DND-41 (cell line): Measurements from ENCODE around the gene CSN2.

Experiments
- ATAC-seq: fragments of 200-7000 bp; cut with Tn5 transposase; 3 replicates; pipeline ENCODE4 v1.9.1; 2021; ENCODE audit warnings: low read depth; ENCODE audit not compliant: insufficient read depth
- DNase-seq: peaks from one replicate; pipeline ENCODE4 v3.0.0-alpha.2; 2020
- H2AFZ ChIP-seq: 2 replicates; pipeline ENCODE4 v1.6.0; 2012; ENCODE audit warnings: low read depth, low read length
- H3K27ac ChIP-seq: 2 replicates; pipeline ENCODE4 v1.5.1; 2012; ENCODE audit warnings: low read length, inconsistent platforms
- H3K27me3 ChIP-seq: fragments of 200-600 bp; sonication (generic); 2 replicates; pipeline ENCODE4 v1.6.0; 2012; ENCODE audit warnings: low read length, mild to moderate bottlenecking, inconsistent platforms; ENCODE audit not compliant: insufficient read depth, poor library complexity
- H3K36me3 ChIP-seq: 2 replicates; pipeline ENCODE4 v1.5.1; 2012; ENCODE audit warnings: low read length, inconsistent platforms; ENCODE audit not compliant: insufficient read depth
- H3K4me1 ChIP-seq: 2 replicates; pipeline ENCODE4 v1.5.1; 2012; ENCODE audit warnings: mild to moderate bottlenecking, low read length; ENCODE audit not compliant: insufficient read depth
- H3K4me2 ChIP-seq: 2 replicates; pipeline ENCODE4 v1.6.0; 2012; ENCODE audit warnings: mild to moderate bottlenecking, moderate library complexity, low read length, inconsistent platforms; ENCODE audit not compliant: insufficient read depth
- H3K4me3 ChIP-seq, 2 experiments: fragments of 200-600 bp in 1 of 2; shearing (Covaris generic) in 1 of 2; 2 replicates each; pipeline ENCODE4 v1.5.1; 2012 to 2016; ENCODE audit warnings: inconsistent platforms in 2 of 2, low read length in 2 of 2, mild to moderate bottlenecking in 2 of 2, low read depth in 1 of 2, moderate library complexity in 1 of 2
- H3K79me2 ChIP-seq: 2 replicates; pipeline ENCODE4 v1.6.0; 2012; ENCODE audit warnings: low read length, inconsistent platforms; ENCODE audit not compliant: insufficient read depth
- H3K9ac ChIP-seq: 2 replicates; pipeline ENCODE4 v1.6.0; 2012; ENCODE audit warnings: low read depth, mild to moderate bottlenecking, inconsistent platforms, low read length, moderate library complexity
- H3K9me3 ChIP-seq: 2 replicates; pipeline ENCODE4 v1.5.1; 2012; ENCODE audit warnings: low read length, moderate library complexity, mild to moderate bottlenecking, inconsistent platforms; ENCODE audit not compliant: insufficient read depth, severe bottlenecking
- H4K20me1 ChIP-seq: 2 replicates; pipeline ENCODE4 v1.6.0; 2012; ENCODE audit warnings: low read length; ENCODE audit not compliant: insufficient read depth
- EZH2 ChIP-seq: IDR thresholded peaks from 3 replicates; pipeline ENCODE4 v1.6.1; 2012; ENCODE audit warnings: borderline replicate concordance, low read depth, mild to moderate bottlenecking, moderate library complexity, low read length, inconsistent platforms; ENCODE audit not compliant: severe bottlenecking
- TF ChIP-seq, protein P1 (sequence below): IDR thresholded peaks from 2 replicates; pipeline ENCODE4 v1.5.1; 2012; ENCODE audit warnings: borderline replicate concordance, low read length, moderate library complexity, mild to moderate bottlenecking; ENCODE audit not compliant: poor library complexity, severe bottlenecking; ENCODE audit errors: extremely low read depth

The CSN2 gene, protein sequence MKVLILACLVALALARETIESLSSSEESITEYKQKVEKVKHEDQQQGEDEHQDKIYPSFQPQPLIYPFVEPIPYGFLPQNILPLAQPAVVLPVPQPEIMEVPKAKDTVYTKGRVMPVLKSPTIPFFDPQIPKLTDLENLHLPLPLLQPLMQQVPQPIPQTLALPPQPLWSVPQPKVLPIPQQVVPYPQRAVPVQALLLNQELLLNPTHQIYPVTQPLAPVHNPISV

DNA sequence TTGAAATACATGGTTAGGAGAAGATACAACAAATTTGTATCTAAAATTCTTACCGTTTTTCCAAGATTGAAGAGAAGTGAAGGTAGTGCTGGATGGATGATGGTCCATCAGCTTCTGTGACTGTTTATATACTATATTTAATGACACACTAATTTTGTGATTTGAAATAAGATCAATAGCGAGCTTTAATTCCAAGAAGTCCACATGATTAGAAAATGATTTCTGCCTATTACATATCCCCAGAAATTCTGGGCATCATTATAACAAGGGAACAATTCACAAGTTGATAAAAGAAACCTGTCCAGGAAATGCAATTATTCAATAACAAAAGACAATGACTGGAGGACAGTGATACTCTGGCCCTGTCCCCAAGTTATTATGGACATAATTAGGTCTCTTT is at the start of gene CSN2:
TSS of gene CSN2 (minus strand) at position 101 of the 400 bp plus-strand sequence. CDS start 4,733 bp downstream, outside the sequence.
- no peaks in the 10 kb centered on the region for H3K36me3 ChIP-seq
- H2AFZ ChIP-seq, result no peak within 1 kb of the TSS
- DNase-seq (no peak), ATAC-seq (no peak)
- no peak within 1 kb of the TSS for H3K9ac ChIP-seq
- no peaks in the 10 kb centered on the region for H3K79me2 ChIP-seq
- no peaks in the 10 kb centered on the region for H3K27me3 ChIP-seq
- no peaks in the 10 kb centered on the region for H4K20me1 ChIP-seq
- H3K4me2 ChIP-seq, result no peak within 1 kb of the TSS
- no peak within 1 kb of the TSS for H3K4me3 ChIP-seq
- H3K27ac ChIP-seq, result no peak within 1 kb of the TSS
- no peaks in the 10 kb centered on the region for H3K9me3 ChIP-seq
- H3K4me1 ChIP-seq, result no peaks in the 10 kb centered on the region
- TF ChIP-seq, protein P1, sequence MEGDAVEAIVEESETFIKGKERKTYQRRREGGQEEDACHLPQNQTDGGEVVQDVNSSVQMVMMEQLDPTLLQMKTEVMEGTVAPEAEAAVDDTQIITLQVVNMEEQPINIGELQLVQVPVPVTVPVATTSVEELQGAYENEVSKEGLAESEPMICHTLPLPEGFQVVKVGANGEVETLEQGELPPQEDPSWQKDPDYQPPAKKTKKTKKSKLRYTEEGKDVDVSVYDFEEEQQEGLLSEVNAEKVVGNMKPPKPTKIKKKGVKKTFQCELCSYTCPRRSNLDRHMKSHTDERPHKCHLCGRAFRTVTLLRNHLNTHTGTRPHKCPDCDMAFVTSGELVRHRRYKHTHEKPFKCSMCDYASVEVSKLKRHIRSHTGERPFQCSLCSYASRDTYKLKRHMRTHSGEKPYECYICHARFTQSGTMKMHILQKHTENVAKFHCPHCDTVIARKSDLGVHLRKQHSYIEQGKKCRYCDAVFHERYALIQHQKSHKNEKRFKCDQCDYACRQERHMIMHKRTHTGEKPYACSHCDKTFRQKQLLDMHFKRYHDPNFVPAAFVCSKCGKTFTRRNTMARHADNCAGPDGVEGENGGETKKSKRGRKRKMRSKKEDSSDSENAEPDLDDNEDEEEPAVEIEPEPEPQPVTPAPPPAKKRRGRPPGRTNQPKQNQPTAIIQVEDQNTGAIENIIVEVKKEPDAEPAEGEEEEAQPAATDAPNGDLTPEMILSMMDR, result no peak
- no peak for TF ChIP-seq EZH2

DNA sequence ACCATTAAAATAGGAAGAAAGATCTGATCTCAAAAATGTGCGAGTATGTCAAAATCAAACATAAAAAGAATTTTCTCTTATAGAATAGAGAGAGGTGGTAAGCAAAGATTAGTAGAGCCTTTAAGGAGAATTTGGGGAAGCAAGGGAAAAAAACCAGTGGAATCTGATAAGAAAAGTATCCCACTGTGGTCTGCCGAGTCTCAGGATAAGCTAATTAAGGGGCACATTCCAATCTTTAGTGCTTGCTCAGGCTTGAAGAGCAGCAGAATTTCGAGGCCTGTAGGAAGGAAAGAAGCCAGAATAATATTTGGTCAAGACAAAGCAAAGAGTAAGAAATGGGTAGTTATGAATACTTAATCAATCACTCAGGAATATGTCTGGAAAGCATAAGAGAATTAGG is 43.2 kb upstream of the CSN2 start:
- Histone ChIP-seq H3K4me1 (no peaks in the 10 kb centered on the region), H3K27ac (no peak overlapping the region), H3K79me2 (no peaks in the 10 kb centered on the region), H3K36me3 (no peaks in the 10 kb centered on the region), H3K9me3 (no peaks in the 10 kb centered on the region), H3K27me3 (no peaks in the 10 kb centered on the region), H2AFZ (no peak overlapping the region), H3K4me2 (no peak overlapping the region), H4K20me1 (no peaks in the 10 kb centered on the region), H3K9ac (no peak overlapping the region), H3K4me3 (no peak overlapping the region)
- ATAC-seq (no peak), DNase-seq (no peak)
- TF ChIP-seq, protein P1, result no peak
- no peak for TF ChIP-seq EZH2

DNA sequence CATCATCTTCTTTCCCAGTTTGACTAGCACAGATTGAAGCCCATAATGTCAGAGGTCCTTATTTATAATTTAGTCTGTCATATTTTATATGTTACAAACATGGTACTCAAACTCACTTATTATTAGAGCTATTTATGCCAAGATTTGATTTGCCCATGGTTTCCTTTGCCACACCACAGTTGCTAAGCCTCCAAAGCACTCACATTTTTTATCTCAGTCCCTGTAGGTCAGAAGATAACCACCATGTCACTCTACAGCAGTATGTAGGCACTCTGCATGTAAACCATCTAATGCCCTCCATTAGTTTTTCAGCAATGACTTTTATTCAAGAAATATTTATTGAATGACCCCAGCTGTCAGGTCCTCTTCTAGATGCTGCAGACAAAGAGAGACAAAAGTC is 37.0 kb upstream of the CSN2 start:
- no peak overlapping the region for H3K4me3 ChIP-seq
- no peak overlapping the region for H3K4me2 ChIP-seq
- no peak for ATAC-seq
- no peaks in the 10 kb centered on the region for H3K36me3 ChIP-seq
- H2AFZ ChIP-seq, result no peak overlapping the region
- H3K79me2 ChIP-seq, result no peaks in the 10 kb centered on the region
- TF ChIP-seq, protein P1, result no peak
- TF ChIP-seq EZH2, result no peak
- no peaks in the 10 kb centered on the region for H3K4me1 ChIP-seq
- no peaks in the 10 kb centered on the region for H3K27me3 ChIP-seq
- no peak overlapping the region for H3K27ac ChIP-seq
- H4K20me1 ChIP-seq, result no peaks in the 10 kb centered on the region
- DNase-seq, result no peak
- H3K9me3 ChIP-seq, result no peaks in the 10 kb centered on the region
- H3K9ac ChIP-seq, result no peak overlapping the region

DNA sequence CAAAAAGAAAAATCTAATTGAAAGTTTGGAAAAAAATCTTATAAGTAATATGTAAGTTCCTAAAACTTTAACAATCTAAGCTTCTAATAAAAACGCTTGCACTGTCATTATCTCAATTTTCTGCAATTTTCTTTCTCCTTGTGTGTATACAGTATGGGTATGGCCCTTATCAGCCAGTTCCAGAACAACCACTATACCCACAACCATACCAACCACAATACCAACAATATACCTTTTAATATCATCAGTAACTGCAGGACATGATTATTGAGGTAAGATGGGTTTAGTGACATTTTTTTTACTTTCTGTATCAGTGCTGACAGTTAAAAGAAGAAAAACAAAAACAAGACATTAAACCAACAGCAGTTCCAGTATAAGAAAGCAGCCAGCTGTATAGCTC is 35.2 kb upstream of the CSN2 start:
- Histone ChIP-seq H3K27ac (no peak overlapping the region), H4K20me1 (no peaks in the 10 kb centered on the region), H2AFZ (no peak overlapping the region), H3K9me3 (no peaks in the 10 kb centered on the region), H3K79me2 (no peaks in the 10 kb centered on the region), H3K36me3 (no peaks in the 10 kb centered on the region), H3K4me2 (no peak overlapping the region), H3K4me3 (no peak overlapping the region), H3K9ac (no peak overlapping the region), H3K4me1 (no peaks in the 10 kb centered on the region), H3K27me3 (no peaks in the 10 kb centered on the region)
- ATAC-seq (no peak), DNase-seq (no peak)
- TF ChIP-seq EZH2, result no peak
